ENCODE measurements around the gene SLC44A4. TPM values are rescaled to one million over a fixed set of nuclear protein-coding genes. Genes with fewer than 3 reads are reported as not detected.

Gene SLC44A4
- total and polyA plus RNA-seq, 9 of the 15 experiments (the other 6 are each of a cell fraction or from before 2014, with no cell fraction given): 7.9 to 18.6 (median 11.2) TPM

DNA sequence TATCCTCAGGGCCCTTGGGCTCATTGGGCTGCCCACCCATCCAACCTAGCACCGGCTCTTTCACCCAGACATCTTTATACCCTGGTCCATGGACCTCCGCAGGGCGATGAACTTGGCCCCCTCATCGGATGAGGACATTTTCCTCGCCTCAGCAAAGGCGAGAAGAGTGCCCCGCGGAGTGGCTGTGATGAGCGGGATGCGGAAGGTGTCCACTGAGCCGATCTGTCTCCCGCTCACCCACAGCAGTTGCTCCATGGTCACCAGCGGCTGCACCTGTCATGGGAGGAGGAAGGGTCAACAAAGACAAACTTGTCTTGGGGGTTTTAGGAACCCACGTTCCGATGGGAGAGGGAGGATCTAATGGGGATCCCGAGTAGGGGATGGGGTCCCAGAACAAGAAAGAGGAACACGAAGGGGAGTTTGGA, 16.9 kb downstream of the SLC44A4 start (continued):
- TF ChIP-seq, protein P1, sequence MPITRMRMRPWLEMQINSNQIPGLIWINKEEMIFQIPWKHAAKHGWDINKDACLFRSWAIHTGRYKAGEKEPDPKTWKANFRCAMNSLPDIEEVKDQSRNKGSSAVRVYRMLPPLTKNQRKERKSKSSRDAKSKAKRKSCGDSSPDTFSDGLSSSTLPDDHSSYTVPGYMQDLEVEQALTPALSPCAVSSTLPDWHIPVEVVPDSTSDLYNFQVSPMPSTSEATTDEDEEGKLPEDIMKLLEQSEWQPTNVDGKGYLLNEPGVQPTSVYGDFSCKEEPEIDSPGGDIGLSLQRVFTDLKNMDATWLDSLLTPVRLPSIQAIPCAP (CRISPR knock-in tag; IDR thresholded peaks at IDR 0.05; ENCODE audit: borderline replicate concordance): 0 out of 2 replicates have a peak, but pooled peaks have one; percentile 29
- TF ChIP-seq, protein P2, sequence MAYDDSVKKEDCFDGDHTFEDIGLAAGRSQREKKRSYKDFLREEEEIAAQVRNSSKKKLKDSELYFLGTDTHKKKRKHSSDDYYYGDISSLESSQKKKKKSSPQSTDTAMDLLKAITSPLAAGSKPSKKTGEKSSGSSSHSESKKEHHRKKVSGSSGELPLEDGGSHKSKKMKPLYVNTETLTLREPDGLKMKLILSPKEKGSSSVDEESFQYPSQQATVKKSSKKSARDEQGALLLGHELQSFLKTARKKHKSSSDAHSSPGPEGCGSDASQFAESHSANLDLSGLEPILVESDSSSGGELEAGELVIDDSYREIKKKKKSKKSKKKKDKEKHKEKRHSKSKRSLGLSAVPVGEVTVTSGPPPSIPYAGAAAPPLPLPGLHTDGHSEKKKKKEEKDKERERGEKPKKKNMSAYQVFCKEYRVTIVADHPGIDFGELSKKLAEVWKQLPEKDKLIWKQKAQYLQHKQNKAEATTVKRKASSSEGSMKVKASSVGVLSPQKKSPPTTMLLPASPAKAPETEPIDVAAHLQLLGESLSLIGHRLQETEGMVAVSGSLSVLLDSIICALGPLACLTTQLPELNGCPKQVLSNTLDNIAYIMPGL (CRISPR knock-in tag; IDR thresholded peaks at IDR 0.05): 0 out of 2 replicates have a peak, but pooled peaks have one; percentile 27
- TF ChIP-seq PCBP1 (IDR thresholded peaks at IDR 0.05; ENCODE audit: low read depth, low read length, poor library complexity, severe bottlenecking) (no peak), FOXJ3 (CRISPR knock-in tag; IDR thresholded peaks at IDR 0.05) (no peak), BACH1 (tag; IDR thresholded peaks at IDR 0.05) (no peak), HNRNPH1 (optimal IDR thresholded peaks at IDR 0.05; ENCODE audit: low read depth, low read length) (no peak), HNRNPLL (IDR thresholded peaks at IDR 0.05; ENCODE audit: low read depth, low read length, poor library complexity, severe bottlenecking) (peak; percentile 14), ZBTB8A (IDR thresholded peaks at IDR 0.05; ENCODE audit: partially characterized antibody) (no peak)
- TF ChIP-seq, protein P3, sequence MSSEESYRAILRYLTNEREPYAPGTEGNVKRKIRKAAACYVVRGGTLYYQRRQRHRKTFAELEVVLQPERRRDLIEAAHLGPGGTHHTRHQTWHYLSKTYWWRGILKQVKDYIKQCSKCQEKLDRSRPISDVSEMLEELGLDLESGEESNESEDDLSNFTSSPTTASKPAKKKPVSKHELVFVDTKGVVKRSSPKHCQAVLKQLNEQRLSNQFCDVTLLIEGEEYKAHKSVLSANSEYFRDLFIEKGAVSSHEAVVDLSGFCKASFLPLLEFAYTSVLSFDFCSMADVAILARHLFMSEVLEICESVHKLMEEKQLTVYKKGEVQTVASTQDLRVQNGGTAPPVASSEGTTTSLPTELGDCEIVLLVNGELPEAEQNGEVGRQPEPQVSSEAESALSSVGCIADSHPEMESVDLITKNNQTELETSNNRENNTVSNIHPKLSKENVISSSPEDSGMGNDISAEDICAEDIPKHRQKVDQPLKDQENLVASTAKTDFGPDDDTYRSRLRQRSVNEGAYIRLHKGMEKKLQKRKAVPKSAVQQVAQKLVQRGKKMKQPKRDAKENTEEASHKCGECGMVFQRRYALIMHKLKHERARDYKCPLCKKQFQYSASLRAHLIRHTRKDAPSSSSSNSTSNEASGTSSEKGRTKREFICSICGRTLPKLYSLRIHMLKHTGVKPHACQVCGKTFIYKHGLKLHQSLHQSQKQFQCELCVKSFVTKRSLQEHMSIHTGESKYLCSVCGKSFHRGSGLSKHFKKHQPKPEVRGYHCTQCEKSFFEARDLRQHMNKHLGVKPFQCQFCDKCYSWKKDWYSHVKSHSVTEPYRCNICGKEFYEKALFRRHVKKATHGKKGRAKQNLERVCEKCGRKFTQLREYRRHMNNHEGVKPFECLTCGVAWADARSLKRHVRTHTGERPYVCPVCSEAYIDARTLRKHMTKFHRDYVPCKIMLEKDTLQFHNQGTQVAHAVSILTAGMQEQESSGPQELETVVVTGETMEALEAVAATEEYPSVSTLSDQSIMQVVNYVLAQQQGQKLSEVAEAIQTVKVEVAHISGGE (CRISPR knock-in tag; IDR thresholded peaks at IDR 0.05): peak in 1 of 3 experiments; percentile 27; a peak in 1 of 6 replicates
- TF ChIP-seq, protein P4, sequence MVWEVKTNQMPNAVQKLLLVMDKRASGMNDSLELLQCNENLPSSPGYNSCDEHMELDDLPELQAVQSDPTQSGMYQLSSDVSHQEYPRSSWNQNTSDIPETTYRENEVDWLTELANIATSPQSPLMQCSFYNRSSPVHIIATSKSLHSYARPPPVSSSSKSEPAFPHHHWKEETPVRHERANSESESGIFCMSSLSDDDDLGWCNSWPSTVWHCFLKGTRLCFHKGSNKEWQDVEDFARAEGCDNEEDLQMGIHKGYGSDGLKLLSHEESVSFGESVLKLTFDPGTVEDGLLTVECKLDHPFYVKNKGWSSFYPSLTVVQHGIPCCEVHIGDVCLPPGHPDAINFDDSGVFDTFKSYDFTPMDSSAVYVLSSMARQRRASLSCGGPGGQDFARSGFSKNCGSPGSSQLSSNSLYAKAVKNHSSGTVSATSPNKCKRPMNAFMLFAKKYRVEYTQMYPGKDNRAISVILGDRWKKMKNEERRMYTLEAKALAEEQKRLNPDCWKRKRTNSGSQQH (CRISPR knock-in tag; IDR thresholded peaks at IDR 0.05): 0 out of 2 replicates have a peak, but pooled peaks have one; percentile 52
- TF ChIP-seq, protein P5, sequence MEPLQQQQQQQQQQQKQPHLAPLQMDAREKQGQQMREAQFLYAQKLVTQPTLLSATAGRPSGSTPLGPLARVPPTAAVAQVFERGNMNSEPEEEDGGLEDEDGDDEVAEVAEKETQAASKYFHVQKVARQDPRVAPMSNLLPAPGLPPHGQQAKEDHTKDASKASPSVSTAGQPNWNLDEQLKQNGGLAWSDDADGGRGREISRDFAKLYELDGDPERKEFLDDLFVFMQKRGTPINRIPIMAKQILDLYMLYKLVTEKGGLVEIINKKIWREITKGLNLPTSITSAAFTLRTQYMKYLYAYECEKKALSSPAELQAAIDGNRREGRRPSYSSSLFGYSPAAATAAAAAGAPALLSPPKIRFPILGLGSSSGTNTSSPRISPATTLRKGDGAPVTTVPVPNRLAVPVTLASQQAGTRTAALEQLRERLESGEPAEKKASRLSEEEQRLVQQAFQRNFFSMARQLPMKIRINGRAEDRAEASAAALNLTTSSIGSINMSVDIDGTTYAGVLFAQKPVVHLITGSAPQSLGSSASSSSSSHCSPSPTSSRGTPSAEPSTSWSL (CRISPR knock-in tag; IDR thresholded peaks at IDR 0.05; ENCODE audit: borderline replicate concordance): peak; percentile 59; the same call in 1 of the 2 replicates
